CD4-positive, alpha-beta T cell treated with Interleukin-15 for 1 hour (primary cell): ENCODE data around the gene B4GALT5.
"Not testable (repeated sequence)": the region's sequence is repeated elsewhere in the genome, so short reads cannot be mapped to it uniquely, and the experiment has no call there.

Source experiments
- DNase-seq: peaks from one replicate; pipeline ENCODE4 v3.0.0-alpha.2; 2020

The B4GALT5 gene

GRCh38 chr20:49713753-49714712 is at the start of gene B4GALT5:
B4GALT5 (minus strand) TSS chr20:49713878; CDS start chr20:49713690, 188 bp downstream.
- DNase-seq: peak; percentile 59

GRCh38 chr20:49762940-49763766 is 49.5 kb upstream of the B4GALT5 start:
- DNase-seq: no peak

GRCh38 chr20:49761888-49762287 is 48.2 kb upstream of the B4GALT5 start:
- not testable (repeated sequence) for DNase-seq

- no peak for DNase-seq
Measured at GRCh38 chr20:49759266-49759950, 45.7 kb upstream of the B4GALT5 start.

GRCh38 chr20:49758781-49759180 is 45.1 kb upstream of the B4GALT5 start:
- no peak for DNase-seq

GRCh38 chr20:49757597-49757996 is 43.9 kb upstream of the B4GALT5 start:
- no peak for DNase-seq

- no peak for DNase-seq
Measured at GRCh38 chr20:49756241-49756640, 42.6 kb upstream of the B4GALT5 start.

GRCh38 chr20:49754596-49754995 is 40.9 kb upstream of the B4GALT5 start:
- no peak for DNase-seq

GRCh38 chr20:49753133-49753532 is 39.5 kb upstream of the B4GALT5 start:
- DNase-seq: no peak

GRCh38 chr20:49752201-49752903 is 38.7 kb upstream of the B4GALT5 start:
- DNase-seq: no peak

GRCh38 chr20:49751397-49751736 is 37.7 kb upstream of the B4GALT5 start:
- no peak for DNase-seq

- DNase-seq: no peak
Measured at GRCh38 chr20:49750611-49751396, 37.1 kb upstream of the B4GALT5 start.

- no peak for DNase-seq
Measured at GRCh38 chr20:49749625-49750024, 35.9 kb upstream of the B4GALT5 start.

- no peak for DNase-seq
Measured at GRCh38 chr20:49748525-49748838, 34.8 kb upstream of the B4GALT5 start.

GRCh38 chr20:49747707-49748524 is 34.2 kb upstream of the B4GALT5 start:
- DNase-seq: no peak

GRCh38 chr20:49742948-49743347 is 29.3 kb upstream of the B4GALT5 start:
- DNase-seq: no peak

- DNase-seq: no peak
Measured at GRCh38 chr20:49741977-49742376, 28.3 kb upstream of the B4GALT5 start.

GRCh38 chr20:49740807-49741206 is 27.1 kb upstream of the B4GALT5 start:
- DNase-seq: no peak

- DNase-seq: no peak
Measured at GRCh38 chr20:49739042-49739441, 25.4 kb upstream of the B4GALT5 start.

GRCh38 chr20:49737260-49737659 is 23.6 kb upstream of the B4GALT5 start:
- no peak for DNase-seq

- DNase-seq: no peak
Measured at GRCh38 chr20:49729780-49730179, 16.1 kb upstream of the B4GALT5 start.
